Endothelial cell of umbilical vein (primary cell): ENCODE results near the gene PLEKHG2. TPM values are rescaled to one million over a fixed set of nuclear protein-coding genes. Genes with fewer than 3 reads are reported as not detected.

Experiments
- BruUV-seq: library from RNA; stranded (reverse); fragments of 400-500 nt; replicated peaks from 2 replicates; lab custom pipeline; 2021; lab: Mats Ljungman, UMichigan
- CTCF ChIA-PET: fragments of 300-600, 350-600 bp; sonication (Branson Sonifier 250); formaldehyde crosslinking; loops from one replicate; lab custom pipeline; 2021; ENCODE audit warnings: antibody characterized with exemption, inconsistent platforms; lab: Charles Lee
- POLR2A ChIA-PET: fragments of 300-600, 350-600 bp; sonication (Branson Sonifier 250); formaldehyde crosslinking; loops from one replicate; lab custom pipeline; 2021; ENCODE audit warnings: antibody characterized with exemption, inconsistent platforms; lab: Charles Lee
- DNase-seq: peaks from one replicate; pipeline ENCODE4 v3.0.0-alpha.2; 2011; ENCODE audit warnings: low read depth, low spot score
- FAIRE-seq: peaks from 2 replicates; lab custom pipeline; 2011; peaks lifted over from hg19 to GRCh38; lab: Jason Lieb, UNC
- H2AFZ ChIP-seq: 2 replicates; pipeline ENCODE4 v1.6.0; 2012; ENCODE audit warnings: low read depth, low read length, control low read depth, inconsistent platforms
- H3K27ac ChIP-seq: 2 replicates; pipeline ENCODE4 v1.5.1; 2011; ENCODE audit warnings: low read depth, mild to moderate bottlenecking, control low read depth, low read length, moderate library complexity; ENCODE audit not compliant: insufficient read depth
- H3K27me3 ChIP-seq, 2 experiments: 2 replicates each; pipeline versions ENCODE4 v1.6.0 to v1.6.1; 2011; ENCODE audit warnings: low read length in 2 of 2, mixed read lengths in 1 of 2; ENCODE audit not compliant: control insufficient read depth in 2 of 2, insufficient read depth in 2 of 2
- H3K36me3 ChIP-seq, 2 experiments: 2 replicates in 1 of 2; 3 replicates in 1 of 2; pipeline ENCODE4 v1.5.1; 2011; ENCODE audit warnings: low read length in 2 of 2, mild to moderate bottlenecking in 1 of 2, moderate library complexity in 1 of 2; ENCODE audit not compliant: control insufficient read depth in 2 of 2, insufficient read depth in 2 of 2; ENCODE audit errors: extremely low read depth in 1 of 2
- H3K4me1 ChIP-seq: 3 replicates; pipeline ENCODE4 v1.5.1; 2011; ENCODE audit warnings: mild to moderate bottlenecking, low read length; ENCODE audit not compliant: control insufficient read depth, insufficient read depth; ENCODE audit errors: extremely low read depth
- H3K4me2 ChIP-seq: 2 replicates; pipeline ENCODE4 v1.6.1; 2011; ENCODE audit warnings: low read length, control low read depth, mixed read lengths; ENCODE audit not compliant: insufficient read depth
- H3K4me3 ChIP-seq, 3 experiments: fragments of 200-600 bp in 1 of 3; sonication (generic), shearing (Covaris generic) in 1 of 3; replicated peaks in 1 of 3; 2 replicates each; pipeline ENCODE4 v1.5.1; 2011 to 2016; ENCODE audit warnings: control low read depth in 3 of 3, low read length in 3 of 3, mild to moderate bottlenecking in 2 of 3, inconsistent platforms in 1 of 3, low read depth in 1 of 3, moderate library complexity in 1 of 3; ENCODE audit not compliant: insufficient read depth in 1 of 3
- H3K79me2 ChIP-seq: 2 replicates; pipeline ENCODE4 v1.6.0; 2012; ENCODE audit warnings: low read length, inconsistent platforms; ENCODE audit not compliant: control insufficient read depth, insufficient read depth
- H3K9ac ChIP-seq: replicated peaks from 2 replicates; pipeline ENCODE3; 2011; ENCODE audit warnings: low read length, control low read depth; ENCODE audit not compliant: insufficient read depth; ENCODE audit errors: extremely low read depth
- H3K9me1 ChIP-seq: replicated peaks from 3 replicates; pipeline ENCODE4 v1.6.0; 2011; ENCODE audit warnings: mild to moderate bottlenecking, low read length; ENCODE audit not compliant: control insufficient read depth, insufficient read depth; ENCODE audit errors: extremely low read depth
- H3K9me3 ChIP-seq: replicated peaks from 2 replicates; pipeline ENCODE4 v1.5.1; 2012; ENCODE audit warnings: low read length, inconsistent platforms; ENCODE audit not compliant: control insufficient read depth, insufficient read depth
- H4K20me1 ChIP-seq: replicated peaks from 2 replicates; pipeline ENCODE3; 2011; ENCODE audit warnings: mild to moderate bottlenecking, low read length; ENCODE audit not compliant: control insufficient read depth, insufficient read depth; ENCODE audit errors: extremely low read depth
- EZH2 ChIP-seq: IDR thresholded peaks from 2 replicates; pipeline ENCODE4 v1.6.1; 2012; ENCODE audit warnings: borderline replicate concordance, low read depth, mild to moderate bottlenecking, moderate library complexity, low read length, inconsistent platforms; ENCODE audit not compliant: severe bottlenecking
- FOS ChIP-seq: IDR thresholded peaks from 2 replicates; pipeline ENCODE4 v1.6.1; 2011; ENCODE audit warnings: mild to moderate bottlenecking, low read length, moderate library complexity, borderline replicate concordance; ENCODE audit not compliant: insufficient read depth
- GATA2 ChIP-seq: IDR thresholded peaks from 2 replicates; pipeline ENCODE4 v1.7.0; 2011; ENCODE audit warnings: low read depth, mild to moderate bottlenecking, moderate library complexity, mixed read lengths, low read length; ENCODE audit not compliant: insufficient read length, insufficient read depth
- JUN ChIP-seq: IDR thresholded peaks from 2 replicates; pipeline ENCODE4 v1.6.1; 2011; ENCODE audit warnings: borderline replicate concordance, low read depth; ENCODE audit not compliant: insufficient read length, insufficient read depth
- MYC ChIP-seq: IDR thresholded peaks from one replicate; pipeline ENCODE4 v1.6.1; 2011; ENCODE audit warnings: mild to moderate bottlenecking, low read depth, low read length
- POLR2A ChIP-seq: IDR thresholded peaks from 2 replicates; pipeline ENCODE4 v1.6.1; 2012; ENCODE audit warnings: low read depth, mild to moderate bottlenecking, control low read depth, low read length
- POLR2AphosphoS5 ChIP-seq: IDR thresholded peaks from 2 replicates; pipeline ENCODE4 v1.6.1; 2012; ENCODE audit warnings: low read depth, mild to moderate bottlenecking, control low read depth, low read length, moderate library complexity; ENCODE audit not compliant: insufficient read depth
- dilution Hi-C: fragments of 300-500 bp; cut with MboI; formaldehyde crosslinking; loops from one replicate; pipeline ENCODE4 v1.15.0; 2019; ENCODE audit warnings: low sequenced_read_pairs; ENCODE audit not compliant: extremely low pct_ligation_motif_present
- intact Hi-C: fragments of 100-400 bp; cut with micrococcal nuclease; formaldehyde crosslinking; loops from one replicate; pipeline ENCODE4 v1.10.0; 2022
- polyA plus RNA-seq, 4 experiments: library from polyadenylated mRNA; depleted of rRNA in 3 of 4; stranded (reverse) in 3 of 4; unstranded in 1 of 4; fragments of >200 nt; gene quantifications; 2 replicates each; pipeline versions ENCODE4 v1.2.1 to v1.2.3, GENCODE V29; 2011 to 2012; ENCODE audit warnings: missing spikeins in 1 of 4
- total RNA-seq: library from RNA; stranded (reverse); gene quantifications from 2 replicates; pipeline ENCODE4 v1.2.3, GENCODE V29; 2021
- TF ChIP-seq, protein P1 (sequence below), 2 donors: IDR thresholded peaks; 1 replicate in 1 of 2; 2 replicates in 1 of 2; pipeline ENCODE4 v1.5.1; 2011; ENCODE audit warnings: low read length in 2 of 2, mild to moderate bottlenecking in 2 of 2, moderate library complexity in 2 of 2, control low read depth in 1 of 2, inconsistent platforms in 1 of 2, low read depth in 1 of 2; ENCODE audit not compliant: insufficient read depth in 1 of 2; ENCODE audit errors: extremely low read depth in 1 of 2
- TF ChIP-seq, protein P2 (sequence below): IDR thresholded peaks from 2 replicates; pipeline ENCODE4 v1.6.1; 2011; ENCODE audit not compliant: insufficient read depth, insufficient read length

Gene PLEKHG2
- total and polyA plus RNA-seq, 2 donors (not counting 3 experiments of a cell fraction or from before 2014, with no cell fraction given) = 44.7 to 74.1 TPM

DNA sequence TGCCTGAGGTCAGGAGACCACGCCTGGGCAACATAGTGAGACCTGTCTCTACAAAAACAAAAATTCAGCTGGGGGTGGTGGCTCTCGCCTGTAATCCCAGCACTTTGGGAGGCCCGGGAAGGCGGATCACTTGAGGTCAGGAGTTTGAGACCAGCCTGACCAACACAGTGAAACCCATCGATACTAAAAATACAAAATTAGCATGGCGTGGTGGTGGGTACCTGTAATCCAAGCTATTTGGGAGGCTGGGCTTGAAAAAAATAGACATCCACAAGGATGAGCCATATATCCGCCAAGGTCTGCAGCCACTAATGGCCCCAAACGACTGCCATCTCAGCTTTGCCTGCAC lies 20.2 kb downstream of the PLEKHG2 start:
- peak overlapping the region; percentile 97 for H3K27ac ChIP-seq

More for the DNA sequence above, 20.2 kb downstream of the PLEKHG2 start:
- Histone ChIP-seq H3K4me3 (no peak overlapping the region), H3K9me3 (no peaks in the 10 kb centered on the region), H3K4me1 (peaks cover 38% of the 10 kb centered on the region), H3K27me3 (no peaks in the 10 kb centered on the region), H3K9ac (no peak overlapping the region), H3K4me2 (no peak overlapping the region), H3K79me2 (peaks cover 31% of the 10 kb centered on the region), H4K20me1 (no peaks in the 10 kb centered on the region), H3K9me1 (no peaks in the 10 kb centered on the region), H3K36me3 (peaks cover 11 to 16% of the 10 kb centered on the region in 2 experiments), H2AFZ (no peak overlapping the region)
- ChIA-PET CTCF (no interaction called here), POLR2A (no interaction called here)
- intact Hi-C loops = loop anchor here (5.0 kb wide), 1 partner anchor 90 kb away; the partner anchor contains the start of gene SAMD4B
- BruUV-seq = no TSS peak
- no peak for TF ChIP-seq JUN
- TF ChIP-seq MYC = no peak
- TF ChIP-seq, protein P1, sequence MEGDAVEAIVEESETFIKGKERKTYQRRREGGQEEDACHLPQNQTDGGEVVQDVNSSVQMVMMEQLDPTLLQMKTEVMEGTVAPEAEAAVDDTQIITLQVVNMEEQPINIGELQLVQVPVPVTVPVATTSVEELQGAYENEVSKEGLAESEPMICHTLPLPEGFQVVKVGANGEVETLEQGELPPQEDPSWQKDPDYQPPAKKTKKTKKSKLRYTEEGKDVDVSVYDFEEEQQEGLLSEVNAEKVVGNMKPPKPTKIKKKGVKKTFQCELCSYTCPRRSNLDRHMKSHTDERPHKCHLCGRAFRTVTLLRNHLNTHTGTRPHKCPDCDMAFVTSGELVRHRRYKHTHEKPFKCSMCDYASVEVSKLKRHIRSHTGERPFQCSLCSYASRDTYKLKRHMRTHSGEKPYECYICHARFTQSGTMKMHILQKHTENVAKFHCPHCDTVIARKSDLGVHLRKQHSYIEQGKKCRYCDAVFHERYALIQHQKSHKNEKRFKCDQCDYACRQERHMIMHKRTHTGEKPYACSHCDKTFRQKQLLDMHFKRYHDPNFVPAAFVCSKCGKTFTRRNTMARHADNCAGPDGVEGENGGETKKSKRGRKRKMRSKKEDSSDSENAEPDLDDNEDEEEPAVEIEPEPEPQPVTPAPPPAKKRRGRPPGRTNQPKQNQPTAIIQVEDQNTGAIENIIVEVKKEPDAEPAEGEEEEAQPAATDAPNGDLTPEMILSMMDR (IDR thresholded peaks at IDR 0.05; ENCODE audit: extremely low read depth in 1 of 2, insufficient read depth in 1 of 2, low read depth in 1 of 2, low read length in 2 of 2) = no peak
- no peak for TF ChIP-seq POLR2AphosphoS5
- TF ChIP-seq GATA2 = no peak
- no peak for TF ChIP-seq EZH2
- no peak for TF ChIP-seq FOS
- TF ChIP-seq POLR2A = no peak
- TF ChIP-seq, protein P2, sequence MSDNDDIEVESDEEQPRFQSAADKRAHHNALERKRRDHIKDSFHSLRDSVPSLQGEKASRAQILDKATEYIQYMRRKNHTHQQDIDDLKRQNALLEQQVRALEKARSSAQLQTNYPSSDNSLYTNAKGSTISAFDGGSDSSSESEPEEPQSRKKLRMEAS = no peak
- DNase-seq (no peak), FAIRE-seq (peak; percentile 21)
- dilution Hi-C loops = no loop called here
